GM08714 (cell line): ENCODE data around the gene URM1.
A peak's percentile ranks its signal among the peaks of the same experiment; 100 is the strongest.

ENCODE experiments used
- H3K4me3 ChIP-seq: fragments of 200-500 bp; sonication (Bioruptor generic); 2 replicates; pipeline ENCODE4 v1.5.1; 2014; ENCODE audit warnings: mild to moderate bottlenecking, low read length, inconsistent platforms
- ZNF274 ChIP-seq: IDR thresholded peaks from 2 replicates; pipeline ENCODE4 v1.6.1; 2012; ENCODE audit warnings: mild to moderate bottlenecking, low read depth, low read length

URM1 gene

DNA sequence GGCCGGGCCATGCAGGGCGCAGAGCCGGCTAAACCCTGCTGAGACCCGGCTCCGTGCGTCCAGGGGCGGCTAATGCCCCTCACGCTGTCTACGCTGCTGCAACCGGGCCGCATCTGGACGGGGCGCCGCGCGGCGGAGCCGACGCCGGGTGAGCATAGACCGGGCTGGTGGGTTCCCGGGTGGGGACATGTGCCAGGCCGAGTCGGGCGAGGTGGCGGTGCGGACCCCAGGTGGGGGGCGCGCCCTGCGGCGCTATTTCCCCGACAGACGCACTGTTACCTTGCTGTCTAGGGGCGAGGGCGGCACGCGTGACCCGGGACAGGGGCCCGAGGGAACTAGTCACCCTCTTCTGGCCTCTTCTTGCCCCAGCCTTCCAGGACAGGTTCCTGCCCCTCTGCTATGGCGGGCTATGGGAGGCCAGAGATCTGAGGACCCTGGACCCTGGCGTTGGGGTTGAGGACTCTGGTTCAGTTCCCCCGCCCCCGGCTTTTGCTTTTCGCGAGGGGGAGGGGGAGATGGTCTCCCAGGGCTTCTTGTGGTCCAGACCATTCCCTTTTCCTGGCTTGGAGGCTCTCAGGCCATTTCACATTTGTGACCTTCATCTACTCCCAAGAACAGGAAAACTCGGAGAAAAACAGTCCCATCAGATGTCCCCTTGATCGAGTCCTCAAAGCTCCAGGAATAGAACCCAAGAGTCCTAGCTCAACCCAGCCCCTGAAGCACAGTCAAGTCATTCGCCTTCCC is 30.3 kb upstream of the URM1 start:
- no peak for TF ChIP-seq ZNF274
- peak overlapping the region; percentile 75 for H3K4me3 ChIP-seq

GRCh38 chr9:128341435-128341849 is 29.7 kb upstream of the URM1 start:
- peak overlapping the region; percentile 75; the same call in 1 of the 2 replicates for H3K4me3 ChIP-seq
- no peak for TF ChIP-seq ZNF274

DNA sequence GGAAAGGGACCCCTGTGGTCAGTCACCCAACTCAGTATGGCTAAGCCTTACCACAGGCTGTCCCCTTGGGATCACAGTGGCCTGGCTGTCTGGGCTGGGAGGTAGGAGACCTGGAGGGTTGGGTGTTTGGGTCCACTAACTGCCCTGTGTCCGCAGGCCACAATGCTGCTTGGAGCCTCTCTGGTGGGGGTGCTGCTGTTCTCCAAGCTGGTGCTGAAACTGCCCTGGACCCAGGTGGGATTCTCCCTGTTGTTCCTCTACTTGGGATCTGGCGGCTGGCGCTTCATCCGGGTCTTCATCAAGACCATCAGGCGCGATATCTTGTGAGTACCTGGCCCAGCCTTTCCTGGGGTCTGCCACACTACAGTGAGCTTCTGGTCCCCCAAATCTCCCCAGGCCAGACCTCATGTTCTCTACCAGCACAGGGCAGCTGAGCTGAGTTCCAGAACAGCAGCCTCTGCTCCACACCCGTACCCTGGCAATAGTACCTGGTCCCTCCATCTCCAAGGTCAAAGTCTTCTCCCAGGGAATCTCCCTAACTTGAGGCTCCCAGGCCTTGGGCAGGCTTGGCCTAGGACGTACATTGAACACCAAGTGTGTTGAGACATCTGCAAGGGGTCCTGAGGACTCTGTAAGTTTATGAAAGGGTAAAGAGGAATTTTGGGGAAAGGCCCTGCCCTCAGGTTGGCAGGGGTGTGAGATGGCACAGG is 28.0 kb upstream of the URM1 start:
- TF ChIP-seq ZNF274, result no peak
- no peak overlapping the region for H3K4me3 ChIP-seq

DNA sequence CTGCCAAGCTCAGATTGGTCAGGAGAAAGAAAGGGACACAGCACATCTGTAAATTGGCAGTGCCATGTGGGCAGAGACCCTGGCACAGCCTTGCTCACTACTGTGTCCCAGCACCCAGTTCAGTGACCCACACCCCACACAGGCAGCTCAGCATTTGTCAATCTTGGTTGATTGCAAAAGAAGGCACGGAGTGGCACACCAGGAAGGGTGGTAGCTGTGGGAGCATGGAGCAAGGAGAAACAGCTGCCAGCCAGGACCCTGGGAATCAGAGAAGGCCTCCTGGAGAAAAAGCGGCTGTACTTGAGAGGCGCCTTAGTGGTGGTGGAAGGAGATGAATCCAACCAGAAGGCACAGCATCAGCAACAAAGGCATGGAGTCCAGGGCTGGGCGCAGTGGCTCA is 27.3 kb upstream of the URM1 start:
- no peak overlapping the region for H3K4me3 ChIP-seq
- no peak for TF ChIP-seq ZNF274

DNA sequence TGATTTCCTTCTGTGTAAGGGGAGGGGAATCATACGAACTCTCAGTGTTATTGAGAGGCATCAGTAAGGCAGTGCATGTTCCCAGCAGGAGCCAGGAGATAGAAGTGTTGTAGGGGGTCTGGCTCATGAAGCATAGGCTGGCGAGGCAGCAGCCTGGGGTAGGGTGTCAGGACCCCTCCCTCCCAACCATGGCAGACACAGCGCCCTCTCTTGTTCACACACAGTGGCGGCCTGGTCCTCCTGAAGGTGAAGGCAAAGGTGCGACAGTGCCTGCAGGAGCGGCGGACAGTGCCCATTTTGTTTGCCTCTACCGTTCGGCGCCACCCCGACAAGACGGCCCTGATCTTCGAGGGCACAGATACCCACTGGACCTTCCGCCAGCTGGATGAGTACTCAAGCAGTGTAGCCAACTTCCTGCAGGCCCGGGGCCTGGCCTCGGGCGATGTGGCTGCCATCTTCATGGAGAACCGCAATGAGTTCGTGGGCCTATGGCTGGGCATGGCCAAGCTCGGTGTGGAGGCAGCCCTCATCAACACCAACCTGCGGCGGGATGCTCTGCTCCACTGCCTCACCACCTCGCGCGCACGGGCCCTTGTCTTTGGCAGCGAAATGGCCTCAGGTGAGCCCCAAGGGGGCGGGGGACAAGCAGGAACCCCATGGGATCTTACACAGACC is 26.1 kb upstream of the URM1 start:
- TF ChIP-seq ZNF274, result no peak
- no peak overlapping the region for H3K4me3 ChIP-seq

GRCh38 chr9:128349125-128349524 is 22.0 kb upstream of the URM1 start:
- no peak for TF ChIP-seq ZNF274
- no peak overlapping the region for H3K4me3 ChIP-seq

DNA sequence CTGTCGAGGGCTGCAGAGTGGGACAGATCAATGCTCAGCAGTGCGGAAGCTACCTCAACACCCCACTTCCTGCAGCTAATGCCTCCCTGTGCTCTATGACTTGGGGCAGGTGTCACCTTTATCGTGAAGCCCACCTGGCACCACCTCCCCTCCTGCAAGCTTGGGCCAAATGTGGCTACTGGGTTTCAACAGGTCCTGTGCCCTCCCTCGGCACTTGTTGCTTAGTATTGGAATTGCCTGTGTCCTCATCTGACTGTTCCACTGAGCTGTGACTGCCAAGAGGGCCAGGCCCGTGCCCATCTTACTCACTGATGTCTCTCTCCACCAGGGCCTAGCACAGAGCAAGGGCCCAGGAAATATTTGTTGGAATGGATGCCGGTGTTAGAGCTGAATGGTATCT is 21.4 kb upstream of the URM1 start:
- TF ChIP-seq ZNF274, result no peak
- no peak overlapping the region for H3K4me3 ChIP-seq

GRCh38 chr9:128355451-128355850 is 15.7 kb upstream of the URM1 start:
- no peak overlapping the region for H3K4me3 ChIP-seq
- TF ChIP-seq ZNF274, result no peak

DNA sequence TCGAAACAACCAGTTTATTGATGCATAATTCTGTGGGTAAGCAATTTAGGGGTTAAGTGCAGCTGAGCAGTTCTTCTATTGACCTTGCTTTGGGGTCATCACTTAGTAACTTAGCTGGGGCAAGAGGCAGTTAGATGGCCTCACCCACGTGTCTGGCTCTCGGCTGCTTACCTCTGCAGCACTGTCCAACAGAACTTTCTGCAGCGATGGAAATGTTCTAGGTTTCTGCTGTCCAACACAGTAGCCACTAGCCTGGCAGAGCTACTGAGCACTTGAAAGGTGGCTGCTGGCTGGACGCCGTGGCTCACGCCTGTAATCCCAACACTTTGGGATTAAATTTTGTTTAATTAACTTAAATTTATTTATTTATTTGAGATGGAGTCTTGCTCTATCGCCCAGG is 13.1 kb upstream of the URM1 start:
- TF ChIP-seq ZNF274, result no peak
- H3K4me3 ChIP-seq, result no peak overlapping the region

- TF ChIP-seq ZNF274, result no peak
These were observed 12.3 kb upstream of the URM1 start for GRCh38 chr9:128358861-128359260.

DNA sequence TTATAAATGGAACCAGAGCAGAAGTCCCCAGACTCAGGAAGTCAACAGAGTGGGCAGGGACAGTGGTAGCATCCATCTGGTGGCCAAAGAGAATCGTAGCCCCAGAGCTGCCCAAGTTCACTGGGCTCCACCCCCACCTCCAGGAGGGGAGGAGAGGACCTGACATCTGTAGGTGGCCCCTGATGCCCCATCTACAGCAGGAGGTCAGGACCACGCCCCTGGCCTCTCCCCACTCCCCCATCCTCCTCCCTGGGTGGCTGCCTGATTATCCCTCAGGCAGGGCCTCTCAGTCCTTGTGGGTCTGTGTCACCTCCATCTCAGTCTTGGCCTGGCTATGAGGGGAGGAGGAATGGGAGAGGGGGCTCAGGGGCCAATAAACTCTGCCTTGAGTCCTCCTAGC is 10.3 kb upstream of the URM1 start:
- H3K4me3 ChIP-seq, result no peak overlapping the region
- TF ChIP-seq ZNF274, result no peak

More at GRCh38 chr9:128358861-128359260, 12.3 kb upstream of the URM1 start:
- H3K4me3 ChIP-seq, result no peak overlapping the region

DNA sequence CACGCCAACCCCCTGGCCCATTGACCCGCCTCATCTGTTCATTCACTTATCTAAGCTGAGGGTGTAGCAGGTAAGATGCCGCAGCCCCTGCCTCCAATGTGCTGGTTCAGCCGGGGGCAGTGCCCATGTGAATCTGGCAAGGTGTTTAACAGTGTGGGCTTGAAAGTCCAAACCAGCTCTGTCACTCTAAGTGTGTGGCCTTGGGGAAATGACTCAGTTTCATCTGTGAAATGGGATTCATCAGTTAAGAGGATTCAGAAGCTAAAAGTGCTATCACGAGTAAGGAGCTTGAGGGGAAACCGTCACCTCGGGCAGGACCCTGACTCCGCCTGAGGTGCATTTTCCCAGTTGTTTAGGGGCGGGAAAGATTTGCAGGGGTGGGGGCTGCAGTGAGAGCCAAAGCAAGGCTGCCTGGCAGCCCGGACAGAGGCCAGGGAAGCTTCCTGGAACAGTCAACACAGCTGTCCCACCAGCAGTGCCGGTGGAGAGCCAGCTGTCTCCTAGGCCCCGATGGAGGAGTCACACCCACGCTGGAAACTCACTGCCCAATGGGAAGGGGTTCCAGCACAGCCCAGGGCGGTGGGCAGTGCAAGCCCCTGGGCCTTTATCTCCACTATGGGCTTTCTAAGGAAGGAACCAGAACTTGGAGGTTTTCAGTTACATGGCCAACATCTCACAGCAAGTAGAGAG is 9.7 kb upstream of the URM1 start:
- no peak overlapping the region for H3K4me3 ChIP-seq
- TF ChIP-seq ZNF274, result no peak

DNA sequence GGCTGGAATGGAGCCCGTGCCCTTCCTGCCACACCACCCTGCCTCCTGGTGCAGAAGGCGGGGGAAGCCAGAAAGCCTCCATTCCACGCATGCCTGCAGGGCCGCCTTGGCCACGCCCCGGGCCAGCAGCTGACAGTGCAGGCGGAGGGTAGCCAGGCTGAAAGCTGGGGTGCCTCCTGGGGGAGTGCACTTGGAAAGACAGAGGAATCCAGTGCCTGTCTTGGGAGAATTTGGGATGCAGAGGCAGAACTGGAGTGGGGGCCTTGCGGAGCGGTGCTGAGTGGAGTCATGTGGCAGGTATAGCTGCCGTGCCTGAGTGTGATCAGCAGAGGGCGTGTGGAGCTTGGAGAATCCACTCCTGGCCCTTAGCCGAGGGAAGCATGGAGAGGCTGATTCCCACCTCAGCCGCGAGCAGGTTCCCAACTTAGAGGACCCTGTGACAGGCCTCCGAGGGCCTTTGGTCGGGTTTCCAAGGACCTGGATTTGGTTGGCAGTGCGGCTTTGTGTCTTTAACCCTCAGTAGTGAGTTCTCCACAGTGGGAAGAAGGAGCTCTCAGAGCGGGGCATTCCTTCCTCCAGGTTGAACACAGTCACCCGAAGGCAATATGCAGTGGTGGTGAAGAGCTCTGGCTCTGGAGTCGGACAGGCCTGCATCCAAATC is 9.1 kb upstream of the URM1 start:
- H3K4me3 ChIP-seq, result no peak overlapping the region

GRCh38 chr9:128362774-128363173 is 8.4 kb upstream of the URM1 start:
- no peak overlapping the region for H3K4me3 ChIP-seq
- TF ChIP-seq ZNF274, result no peak

More for the DNA sequence above, 9.1 kb upstream of the URM1 start:
- no peak for TF ChIP-seq ZNF274
